HG03039 (cell line): ENCODE results near the gene CIAO2A.
A peak's percentile ranks its signal among the peaks of the same experiment; 100 is the strongest.
"Not testable (repeated sequence)": the region's sequence is repeated elsewhere in the genome, so short reads cannot be mapped to it uniquely, and the experiment has no call there.

Source experiments
- ATAC-seq: cut with Tn5 transposase; IDR thresholded peaks from one replicate; pipeline ENCODE4 v1.9.1; 2021; ENCODE audit warnings: mild to moderate bottlenecking, moderate library complexity; ENCODE audit not compliant: unreplicated experiment

Gene CIAO2A

DNA sequence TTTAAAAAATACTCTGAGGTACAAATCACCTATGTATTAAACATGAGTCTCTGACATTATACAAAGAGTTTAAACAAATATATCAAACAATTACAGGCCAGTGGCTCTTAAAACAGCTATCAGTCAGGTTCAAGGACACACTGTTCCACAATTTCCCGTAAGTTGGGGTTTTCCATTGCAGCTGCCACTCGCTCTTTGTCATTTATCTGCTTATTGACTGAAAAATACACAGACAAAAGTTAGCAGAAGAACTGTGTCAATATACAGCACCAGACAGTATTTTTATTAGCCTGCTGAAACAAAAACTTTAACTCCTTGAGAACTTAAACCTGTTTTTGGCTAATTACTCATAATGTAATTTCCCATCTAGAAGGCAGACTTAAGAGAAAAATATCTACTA is 20.8 kb downstream of the CIAO2A start:
- ATAC-seq, result no peak

- no peak for ATAC-seq
Measured at GRCh38 chr15:64071931-64072765, 21.5 kb downstream of the CIAO2A start.

GRCh38 chr15:64070965-64071851 is 22.4 kb downstream of the CIAO2A start:
- no peak for ATAC-seq

DNA sequence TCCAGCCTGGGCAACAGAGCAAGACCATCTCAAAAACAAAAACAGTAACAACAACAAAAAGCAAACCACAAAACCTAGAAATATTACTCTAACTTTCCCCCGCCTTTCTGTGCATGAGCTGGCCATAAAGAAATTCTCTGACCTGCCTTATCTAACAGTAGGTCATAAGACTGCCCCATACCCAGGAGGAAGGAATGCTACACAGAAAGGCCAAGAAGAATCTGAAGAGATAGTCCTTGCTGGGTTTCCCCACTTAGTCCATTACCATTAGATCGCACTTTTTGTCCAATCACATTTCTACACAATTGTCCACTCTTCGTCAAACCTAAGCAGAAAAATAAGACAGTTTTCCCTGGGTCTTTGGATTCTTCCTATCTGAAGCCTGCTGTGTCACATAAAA is 23.5 kb downstream of the CIAO2A start:
- ATAC-seq, result no peak

GRCh38 chr15:64068133-64068532 is 25.5 kb downstream of the CIAO2A start:
- ATAC-seq, result no peak

GRCh38 chr15:64067564-64068030 is 26.0 kb downstream of the CIAO2A start:
- ATAC-seq, result no peak

GRCh38 chr15:64066451-64066850 is 27.2 kb downstream of the CIAO2A start:
- ATAC-seq, result no peak

- ATAC-seq, result no peak
Measured at GRCh38 chr15:64060716-64061115, 32.9 kb downstream of the CIAO2A start.

- not testable (repeated sequence) for ATAC-seq
Measured at GRCh38 chr15:64059104-64059503, 34.5 kb downstream of the CIAO2A start.

- no peak for ATAC-seq
Measured at GRCh38 chr15:64058279-64058678, 35.4 kb downstream of the CIAO2A start.

GRCh38 chr15:64053674-64054073 is 40.0 kb downstream of the CIAO2A start:
- not testable (repeated sequence) for ATAC-seq

DNA sequence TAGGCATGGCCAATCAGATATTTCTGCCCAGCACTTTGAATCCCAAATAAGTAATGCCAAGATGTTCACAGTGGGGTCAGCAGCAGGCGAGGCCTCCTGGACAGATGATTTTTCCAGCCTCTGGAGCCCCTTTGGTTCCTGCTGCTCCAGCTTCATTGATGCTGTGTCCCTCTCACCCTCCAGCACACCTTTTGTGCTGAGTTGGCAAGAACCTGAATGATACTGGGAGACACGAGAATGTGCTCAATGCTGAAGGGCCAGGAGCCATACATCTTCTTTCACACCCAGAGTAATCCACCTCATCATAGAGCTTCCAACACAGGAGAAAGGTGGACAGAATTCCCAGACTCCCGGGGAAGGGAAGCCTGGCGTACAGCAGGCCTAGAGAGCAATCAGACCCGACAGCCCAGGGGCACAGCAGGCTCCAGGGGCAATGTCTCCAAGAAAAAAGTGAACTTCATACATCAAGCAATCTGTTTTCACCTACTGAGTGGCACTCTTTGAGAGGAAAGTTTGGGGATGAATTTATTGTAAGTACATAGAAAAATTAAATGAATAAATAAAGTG is 40.6 kb downstream of the CIAO2A start:
- ATAC-seq, result no peak

DNA sequence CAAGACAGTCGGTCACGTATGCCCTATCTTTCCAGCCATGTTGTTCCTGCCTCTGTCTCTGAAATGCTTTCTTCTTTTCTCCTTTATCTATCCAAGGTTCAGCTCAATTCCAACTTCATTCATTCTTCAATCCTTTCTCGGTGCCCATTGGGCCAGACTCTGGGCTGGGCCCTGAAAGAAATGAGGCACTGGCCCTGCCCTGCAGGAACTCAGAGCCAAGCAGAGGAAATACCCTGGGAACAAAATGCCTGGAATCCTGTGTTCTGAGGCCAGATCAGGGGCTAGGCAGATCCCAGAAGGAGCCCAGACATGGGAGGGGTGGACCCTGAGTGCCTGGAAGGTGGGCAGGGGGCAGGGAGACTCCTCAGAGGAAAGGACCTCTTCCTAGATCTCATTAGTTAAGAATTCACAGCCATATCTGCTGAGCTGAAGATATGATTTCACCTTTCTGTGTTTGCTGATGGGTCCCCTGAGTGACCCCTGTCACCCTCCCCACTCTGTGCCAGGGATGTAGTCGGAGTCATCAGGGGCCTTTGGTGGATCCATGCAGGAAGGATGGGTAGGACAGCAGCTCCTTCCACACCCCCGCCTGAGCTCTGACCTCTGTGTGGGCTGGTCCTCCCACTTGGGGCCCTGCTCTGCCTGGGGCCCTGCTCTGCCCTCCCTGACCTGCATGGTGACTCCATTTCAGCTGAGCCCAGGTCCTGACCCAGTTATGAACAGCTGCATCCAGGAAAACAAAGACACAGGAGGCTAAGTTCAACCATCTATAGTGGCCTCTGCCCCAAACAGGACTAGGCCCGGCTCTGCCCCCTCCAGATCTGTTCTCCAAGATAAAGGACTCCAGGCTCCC is 42.0 kb downstream of the CIAO2A start:
- ATAC-seq, result no peak

DNA sequence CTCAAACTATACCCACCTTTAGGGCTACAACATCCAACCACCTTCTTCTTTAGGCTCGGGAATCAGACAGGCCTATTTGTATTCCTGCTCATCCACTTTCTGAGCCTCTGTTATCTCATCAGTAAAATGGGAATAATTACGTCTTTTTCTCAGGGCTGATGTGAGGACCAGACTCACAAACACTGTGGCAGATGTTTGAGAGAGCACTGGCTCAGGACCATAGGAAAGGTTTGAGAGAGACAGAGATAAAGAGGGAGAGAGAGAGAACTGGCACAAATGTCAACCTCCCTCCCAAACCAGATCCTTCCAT is 42.6 kb downstream of the CIAO2A start:
- no peak for ATAC-seq

GRCh38 chr15:64050281-64051092 is 43.2 kb downstream of the CIAO2A start:
- ATAC-seq, result no peak

DNA sequence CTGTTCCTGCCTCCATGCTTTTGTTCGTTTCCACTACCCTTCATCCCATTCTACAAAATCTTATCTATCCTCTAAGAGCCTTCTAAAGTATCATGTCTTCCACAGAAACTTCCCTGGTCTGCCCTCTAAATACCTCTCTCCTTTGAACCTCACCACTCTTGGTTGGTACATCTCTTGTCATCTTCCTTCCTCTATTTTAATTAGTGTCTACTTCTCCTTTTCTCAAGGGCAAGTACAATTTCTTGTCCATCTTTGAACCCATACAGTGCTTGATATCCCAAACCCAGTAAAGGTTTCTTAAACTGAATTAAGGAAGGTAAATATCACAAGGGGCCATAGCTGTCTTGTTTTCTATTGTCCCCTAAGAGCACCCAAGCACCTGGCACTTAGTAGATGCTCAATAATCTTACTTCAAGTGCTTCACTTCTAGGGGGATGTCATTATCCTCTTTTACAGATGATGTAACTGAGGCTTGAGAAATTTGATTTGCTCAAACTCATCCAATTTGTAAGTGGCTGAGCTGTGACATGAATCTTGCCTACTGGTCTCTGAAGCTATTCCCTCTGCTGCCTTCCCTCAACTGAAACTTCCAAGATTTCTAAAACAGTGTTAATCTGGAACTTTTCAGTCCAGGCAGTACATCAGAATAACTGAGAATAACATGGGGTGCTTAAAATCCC is 44.7 kb downstream of the CIAO2A start:
- no peak for ATAC-seq

DNA sequence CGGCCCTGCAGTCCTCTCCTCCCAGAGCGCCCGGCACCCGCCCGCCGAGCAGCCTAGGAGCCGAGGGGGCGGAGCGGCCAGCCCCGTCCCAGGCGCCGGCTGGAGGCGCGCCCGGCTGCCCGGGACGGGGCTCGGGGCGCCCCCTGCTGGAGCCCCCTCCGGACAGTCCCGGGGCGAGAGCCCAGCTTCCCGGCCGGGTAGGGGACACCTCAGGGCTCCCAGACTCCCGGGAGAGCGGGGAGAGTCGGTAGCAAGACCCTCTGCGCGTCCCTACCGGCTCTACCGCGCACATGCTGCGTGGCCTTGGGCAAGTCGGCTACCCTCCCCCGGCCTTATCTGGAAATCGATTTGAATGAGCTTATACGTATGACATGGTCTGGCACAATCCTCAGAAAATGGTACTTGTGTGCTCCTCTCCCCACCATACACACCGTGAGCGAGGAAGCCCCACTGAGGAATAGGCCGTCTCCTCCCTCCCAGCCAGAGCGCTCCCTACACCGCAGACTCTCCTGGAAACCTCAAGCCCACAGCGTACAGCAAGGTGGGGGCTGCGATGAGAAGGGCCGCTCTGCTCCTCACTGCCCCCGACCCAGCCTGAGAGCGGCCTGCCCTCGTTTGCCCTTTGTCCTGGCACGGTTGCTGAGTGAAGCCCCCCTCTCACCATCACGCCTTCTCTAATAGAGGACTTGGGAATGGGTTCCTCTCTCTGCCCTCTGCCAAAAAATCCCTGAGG is 47.1 kb downstream of the CIAO2A start, which contains the start of gene DAPK2:
DAPK2 (minus strand) TSS at position 65 of the 733 bp plus-strand sequence. CDS start 6,224 bp downstream, outside the sequence.
- ATAC-seq, result peak; percentile 60

DNA sequence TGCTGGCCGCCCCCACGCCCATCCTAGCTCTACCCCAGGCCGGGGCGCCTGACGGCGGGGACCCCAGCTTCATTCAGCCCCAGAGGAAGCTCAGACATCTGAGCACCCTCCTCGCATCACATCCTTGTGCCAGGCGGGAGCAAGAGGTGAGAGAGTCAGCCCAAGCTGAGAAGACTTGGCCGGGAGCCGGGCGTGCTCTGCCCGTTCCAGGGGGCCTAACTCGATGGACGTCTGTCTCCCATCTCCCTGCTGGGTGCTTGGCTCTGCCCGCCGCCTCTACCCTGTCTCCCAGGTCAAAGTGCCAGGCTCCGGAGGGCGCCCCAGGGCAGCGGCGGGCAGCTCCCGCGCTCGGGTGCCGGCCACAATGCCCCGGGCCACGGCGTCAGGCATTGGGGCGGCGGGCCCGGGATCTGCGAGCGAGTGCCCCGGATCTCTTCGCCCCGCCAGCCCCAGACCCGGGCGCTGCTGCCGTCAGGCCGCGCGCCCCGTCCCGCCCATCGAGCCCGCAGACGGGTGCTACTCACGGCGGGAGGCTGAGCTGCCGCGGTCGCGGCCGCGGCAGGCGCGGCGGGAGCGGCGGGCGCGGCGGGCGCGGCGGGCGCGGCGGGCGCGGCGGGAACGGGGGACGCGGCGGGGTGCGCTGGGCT is 47.7 kb downstream of the CIAO2A start:
- ATAC-seq, result peak; percentile 30
